GM23248 (cell line): ENCODE results near the gene GOLGA2. TPM values are rescaled to one million over a fixed set of nuclear protein-coding genes. Genes with fewer than 3 reads are reported as not detected.

ENCODE experiments used
- DNase-seq: peaks from one replicate; pipeline ENCODE4 v3.0.0-alpha.2; 2015
- H2AFZ ChIP-seq: fragments of 200-600 bp; sonication (generic); 2 replicates; pipeline ENCODE4 v1.6.1; 2016; ENCODE audit warnings: antibody characterized with exemption
- H3F3A ChIP-seq: fragments of 200-600 bp; sonication (generic); 2 replicates; pipeline ENCODE4 v1.6.1; 2016; ENCODE audit warnings: mild to moderate bottlenecking, antibody characterized with exemption, mixed run types; ENCODE audit not compliant: insufficient read depth
- H3K27ac ChIP-seq: fragments of 200-600 bp; sonication (generic); 2 replicates; pipeline ENCODE4 v1.5.1; 2016; ENCODE audit warnings: mild to moderate bottlenecking
- H3K27me3 ChIP-seq: fragments of 200-600 bp; sonication (generic); replicated peaks from 2 replicates; pipeline ENCODE4 v1.6.1; 2016; ENCODE audit warnings: mild to moderate bottlenecking; ENCODE audit not compliant: insufficient read depth
- H3K36me3 ChIP-seq: fragments of 200-600 bp; sonication (generic); 2 replicates; pipeline ENCODE4 v1.6.1; 2016; ENCODE audit warnings: low read depth, mild to moderate bottlenecking
- H3K4me1 ChIP-seq: fragments of 200-600 bp; sonication (generic); 2 replicates; pipeline ENCODE4 v1.6.1; 2016; ENCODE audit warnings: mild to moderate bottlenecking; ENCODE audit not compliant: insufficient read depth
- H3K4me2 ChIP-seq: fragments of 200-600 bp; sonication (generic); one replicate; pipeline ENCODE4 v1.6.1; 2016; ENCODE audit warnings: mild to moderate bottlenecking; ENCODE audit not compliant: unreplicated experiment
- H3K4me3 ChIP-seq: fragments of 200-600 bp; sonication (generic); 2 replicates; pipeline ENCODE4 v1.5.1; 2016; ENCODE audit warnings: mild to moderate bottlenecking
- H3K79me2 ChIP-seq: fragments of 200-600 bp; sonication (generic); 2 replicates; pipeline ENCODE4 v1.6.1; 2016; ENCODE audit warnings: mild to moderate bottlenecking; ENCODE audit not compliant: insufficient read depth
- H3K9ac ChIP-seq: fragments of 200-600 bp; sonication (generic); 2 replicates; pipeline ENCODE4 v1.6.1; 2016; ENCODE audit warnings: mild to moderate bottlenecking
- H3K9me2 ChIP-seq: fragments of 200-600 bp; sonication (generic); 2 replicates; pipeline ENCODE4 v1.6.1; 2016; ENCODE audit warnings: mixed run types, mild to moderate bottlenecking, moderate library complexity; ENCODE audit not compliant: insufficient read depth
- H3K9me3 ChIP-seq: fragments of 200-600 bp; sonication (generic); one replicate; pipeline ENCODE4 v1.6.1; 2017; ENCODE audit warnings: low read depth
- H4K20me1 ChIP-seq: fragments of 200-600 bp; sonication (generic); 2 replicates; pipeline ENCODE4 v1.6.0; 2016; ENCODE audit not compliant: insufficient read depth
- EZH2 ChIP-seq: fragments of 200-600 bp; sonication (generic); IDR thresholded peaks from 2 replicates; pipeline ENCODE4 v1.6.1; 2018; ENCODE audit warnings: antibody characterized with exemption, mild to moderate bottlenecking; ENCODE audit not compliant: insufficient read depth, poor library complexity, severe bottlenecking
- EZH2phosphoT487 ChIP-seq: fragments of 200-600 bp; sonication (generic); IDR thresholded peaks from 2 replicates; pipeline ENCODE4 v1.6.1; 2018; ENCODE audit warnings: antibody characterized with exemption, moderate library complexity, mild to moderate bottlenecking, low read depth; ENCODE audit not compliant: insufficient read depth
- WGBS, 2 experiments: methylation state at CpG; one replicate each; pipeline ENCODE4 v1.1.6; 2015 to 2017; ENCODE audit warnings: low lambda C conversion rate in 2 of 2, low coverage in 1 of 2; ENCODE audit errors: missing lambda C conversion rate in 2 of 2; 5-methylcytosine and 5-hydroxymethylcytosine counted together
- in situ Hi-C: fragments of 300-500 bp; cut with MboI; formaldehyde crosslinking; loops from 2 replicates; pipeline ENCODE4 v1.15.0; 2020
- polyA plus RNA-seq: library from polyadenylated mRNA; unstranded; fragments of >200 nt; fragmentation: Nextera tagmentation; extraction: Ambion mirVana; gene quantifications from 2 replicates; pipeline ENCODE4 v1.2.1, GENCODE V29; 2016
- total RNA-seq: library from RNA; depleted of rRNA; stranded (reverse); fragments of >200 nt; shearing (Covaris generic); gene quantifications from 2 replicates; pipeline ENCODE4 v1.2.3, GENCODE V29; 2014

GOLGA2 gene
- total and polyA plus RNA-seq, 2 experiments from 2014 or later: 35.1 to 116 TPM

DNA sequence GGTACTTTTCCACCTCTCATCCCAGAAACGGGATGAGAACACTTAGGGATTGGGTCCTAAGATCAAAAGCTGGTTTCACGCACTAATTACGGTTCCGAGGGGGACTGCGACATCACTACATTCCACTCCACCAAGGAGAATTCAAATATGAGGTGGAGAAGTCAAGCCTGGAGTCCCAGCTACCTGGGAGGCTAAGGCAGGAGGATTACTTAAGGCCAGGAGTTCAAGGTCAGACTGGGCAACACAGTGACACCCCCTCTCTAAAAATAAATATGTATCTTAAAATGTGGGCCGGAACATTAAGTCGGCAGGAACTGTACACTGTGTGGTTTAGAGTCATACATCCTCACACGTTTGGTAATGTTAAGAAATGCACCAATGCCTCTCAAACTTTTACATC, 1.6 kb downstream of the GOLGA2 start:
- peaks cover 95% of the 10 kb centered on the region for H3K79me2 ChIP-seq
- DNase-seq: peak; percentile 42
- H3K9ac ChIP-seq: peak overlapping the region; percentile 100

DNA sequence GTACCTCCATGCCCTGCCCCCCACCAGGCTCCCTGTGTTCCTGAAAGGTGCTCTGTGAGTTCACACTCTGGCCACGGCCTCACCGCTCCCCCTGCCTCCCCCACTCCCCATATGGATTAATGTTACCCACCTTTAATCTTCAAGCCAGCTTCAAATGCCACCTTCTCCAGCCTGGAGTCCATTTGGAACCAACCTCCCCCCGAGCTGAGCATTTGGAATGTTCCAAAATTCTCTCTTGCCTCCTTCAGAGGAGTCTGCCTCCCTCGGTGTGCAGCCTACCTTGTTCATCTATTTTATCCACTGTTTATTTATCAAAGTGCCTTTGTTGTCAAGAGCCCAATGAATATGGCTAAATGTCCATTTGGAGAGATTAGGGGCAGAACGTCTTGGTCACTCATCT, 4.3 kb downstream of the GOLGA2 start:
- Histone ChIP-seq H3K9ac (no peak overlapping the region), H3K27me3 (no peaks in the 10 kb centered on the region), H3K4me2 (no peak overlapping the region), H3K9me3 (no peaks in the 10 kb centered on the region), H3K36me3 (peaks cover 49% of the 10 kb centered on the region), H3K9me2 (no peaks in the 10 kb centered on the region), H3F3A (no peaks in the 10 kb centered on the region), H2AFZ (no peak overlapping the region), H3K4me1 (peaks cover 12% of the 10 kb centered on the region), H3K27ac (no peak overlapping the region), H3K4me3 (no peak overlapping the region), H3K79me2 (peaks cover 94% of the 10 kb centered on the region), H4K20me1 (no peaks in the 10 kb centered on the region)
- in situ Hi-C loops: no loop called here
- 37% methylated on average over 5 of the region's 5 CpGs for WGBS, 2 experiments
- TF ChIP-seq EZH2phosphoT487 (no peak), EZH2 (no peak)
- DNase-seq: no peak

More for the DNA sequence above, 1.6 kb downstream of the GOLGA2 start:
- Histone ChIP-seq H3K9me3 (no peaks in the 10 kb centered on the region), H4K20me1 (no peaks in the 10 kb centered on the region), H3F3A (no peaks in the 10 kb centered on the region), H3K27me3 (no peaks in the 10 kb centered on the region), H3K9me2 (no peaks in the 10 kb centered on the region), H3K27ac (peak overlapping the region; percentile 89), H3K36me3 (peaks cover 36% of the 10 kb centered on the region), H3K4me1 (peaks cover 19% of the 10 kb centered on the region), H3K4me3 (peak overlapping the region; percentile 96), H3K4me2 (peak overlapping the region; percentile 98), H2AFZ (no peak overlapping the region)
- TF ChIP-seq EZH2 (no peak), EZH2phosphoT487 (no peak)
- WGBS, 2 experiments: 44 to 46% methylated on average over 8 of the region's 8 CpGs
- in situ Hi-C loops: no loop called here

DNA sequence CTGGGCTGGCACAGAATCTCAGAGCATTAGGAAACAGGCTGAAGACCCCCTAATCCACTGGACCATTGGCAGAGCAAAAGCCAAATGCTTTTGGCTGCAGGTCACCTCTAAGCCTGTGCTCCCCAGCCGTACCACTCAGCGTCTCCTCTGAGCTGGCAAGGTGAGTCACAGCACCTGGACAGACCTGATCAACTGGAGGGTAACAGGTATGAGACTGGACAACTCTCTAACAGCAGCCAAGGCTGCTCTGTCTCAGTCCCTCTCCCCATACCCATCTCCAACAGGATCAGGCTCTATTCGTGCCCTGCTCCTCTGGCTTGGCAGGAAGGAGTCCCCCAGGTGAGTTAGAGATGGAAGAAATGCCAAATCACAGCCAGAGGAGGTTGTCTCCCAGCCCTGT, 4.7 kb downstream of the GOLGA2 start:
- no peak for DNase-seq
- peaks cover 94% of the 10 kb centered on the region for H3K79me2 ChIP-seq
- H3K4me2 ChIP-seq: no peak overlapping the region
- no peak overlapping the region for H3K4me3 ChIP-seq
- no peaks in the 10 kb centered on the region for H3K27me3 ChIP-seq
- H3F3A ChIP-seq: no peaks in the 10 kb centered on the region
- in situ Hi-C loops: no loop called here
- H3K27ac ChIP-seq: no peak overlapping the region
- peaks cover 53% of the 10 kb centered on the region for H3K36me3 ChIP-seq
- no peaks in the 10 kb centered on the region for H3K9me2 ChIP-seq
- H3K9me3 ChIP-seq: no peaks in the 10 kb centered on the region
- WGBS, 2 experiments: 95 to 98% methylated on average over 3 of the region's 3 CpGs
- H3K4me1 ChIP-seq: peaks cover 12% of the 10 kb centered on the region
- H3K9ac ChIP-seq: no peak overlapping the region
- TF ChIP-seq EZH2phosphoT487 (no peak), EZH2 (no peak)
- H4K20me1 ChIP-seq: no peaks in the 10 kb centered on the region
- H2AFZ ChIP-seq: no peak overlapping the region

DNA sequence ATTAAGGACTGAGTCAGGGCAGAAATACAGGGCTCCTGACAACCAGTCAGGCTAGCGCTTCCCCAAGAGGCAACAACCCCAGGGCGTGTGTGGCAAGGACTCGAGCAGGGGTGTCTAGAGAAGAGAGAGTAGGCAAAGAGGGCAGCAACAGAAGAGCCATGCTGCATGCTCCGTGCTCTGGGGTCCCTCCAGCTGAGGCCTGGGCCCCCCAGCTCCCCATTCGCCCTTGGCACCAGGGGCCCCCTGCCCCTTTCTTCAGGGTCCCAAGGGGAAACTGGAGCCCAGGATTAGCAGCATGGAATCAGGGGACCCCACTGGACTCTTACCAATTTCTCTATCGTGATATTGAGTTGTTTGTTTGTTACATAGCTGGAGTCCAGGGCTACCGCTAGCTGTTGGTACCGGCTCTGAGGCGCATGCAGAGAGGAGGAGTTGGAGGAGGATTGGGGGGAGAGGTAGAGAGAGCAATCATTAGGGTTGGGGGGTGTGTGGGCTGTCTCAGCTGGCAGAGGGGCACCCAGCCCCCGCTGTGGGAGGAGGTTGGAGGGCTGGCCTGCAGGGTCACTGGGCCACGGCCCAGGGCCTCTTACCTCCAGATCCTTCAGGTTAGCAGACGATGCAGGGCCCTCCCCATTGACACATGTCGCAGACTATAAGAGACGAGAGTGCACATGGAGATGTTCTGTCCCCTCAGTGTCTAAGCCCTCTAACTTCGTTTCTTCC, 8.8 kb downstream of the GOLGA2 start:
- no peaks in the 10 kb centered on the region for H3K4me1 ChIP-seq
- no peak overlapping the region for H2AFZ ChIP-seq
- H4K20me1 ChIP-seq: no peaks in the 10 kb centered on the region
- no peak for DNase-seq
- no peaks in the 10 kb centered on the region for H3K9me2 ChIP-seq
- H3K9ac ChIP-seq: no peak overlapping the region
- WGBS, 2 experiments: 92 to 96% methylated on average over 15 of the region's 15 CpGs
- in situ Hi-C loops: no loop called here
- H3K36me3 ChIP-seq: peaks cover 58% of the 10 kb centered on the region
- peaks cover 67% of the 10 kb centered on the region for H3K79me2 ChIP-seq
- H3F3A ChIP-seq: peaks cover 10% of the 10 kb centered on the region; the same call in 1 of the 2 replicates
- H3K9me3 ChIP-seq: no peaks in the 10 kb centered on the region
- no peaks in the 10 kb centered on the region for H3K27me3 ChIP-seq
- no peak overlapping the region for H3K4me3 ChIP-seq
- no peak overlapping the region for H3K4me2 ChIP-seq
- TF ChIP-seq EZH2 (no peak), EZH2phosphoT487 (no peak)
- H3K27ac ChIP-seq: no peak overlapping the region
